WERI-Rb-1 (cell line): ENCODE measurements around the gene SP3.

Experiments used
- DNase-seq: peaks from one replicate; pipeline ENCODE4 v3.0.0-alpha.2; 2020
- H3K27ac ChIP-seq: fragments of 250-450 bp; sonication (Bioruptor Pico); 2 replicates; pipeline ENCODE4 v1.5.1; 2020; ENCODE audit warnings: mild to moderate bottlenecking, moderate library complexity
- H3K27me3 ChIP-seq: fragments of 250-450 bp; sonication (Bioruptor Pico); 2 replicates; pipeline ENCODE4 v1.5.1; 2021; ENCODE audit warnings: mild to moderate bottlenecking, low read depth, moderate library complexity; ENCODE audit not compliant: insufficient read depth, severe bottlenecking
- H3K36me3 ChIP-seq: fragments of 250-450 bp; sonication (Bioruptor Pico); 2 replicates; pipeline ENCODE4 v1.5.1; 2020; ENCODE audit warnings: mild to moderate bottlenecking, moderate library complexity
- H3K4me3 ChIP-seq: 2 replicates; pipeline ENCODE4 v1.5.1; 2011; ENCODE audit warnings: low read depth, mild to moderate bottlenecking, control low read depth, low read length
- H3K9me3 ChIP-seq: fragments of 250-450 bp; sonication (Bioruptor Pico); 2 replicates; pipeline ENCODE4 v1.5.1; 2021; ENCODE audit warnings: mild to moderate bottlenecking, moderate library complexity; ENCODE audit not compliant: severe bottlenecking
- TF ChIP-seq, protein P1 (sequence below): IDR thresholded peaks from 2 replicates; pipeline ENCODE4 v1.5.1; 2011; ENCODE audit warnings: low read depth, mild to moderate bottlenecking, control low read depth, inconsistent platforms, low read length

Gene SP3

DNA sequence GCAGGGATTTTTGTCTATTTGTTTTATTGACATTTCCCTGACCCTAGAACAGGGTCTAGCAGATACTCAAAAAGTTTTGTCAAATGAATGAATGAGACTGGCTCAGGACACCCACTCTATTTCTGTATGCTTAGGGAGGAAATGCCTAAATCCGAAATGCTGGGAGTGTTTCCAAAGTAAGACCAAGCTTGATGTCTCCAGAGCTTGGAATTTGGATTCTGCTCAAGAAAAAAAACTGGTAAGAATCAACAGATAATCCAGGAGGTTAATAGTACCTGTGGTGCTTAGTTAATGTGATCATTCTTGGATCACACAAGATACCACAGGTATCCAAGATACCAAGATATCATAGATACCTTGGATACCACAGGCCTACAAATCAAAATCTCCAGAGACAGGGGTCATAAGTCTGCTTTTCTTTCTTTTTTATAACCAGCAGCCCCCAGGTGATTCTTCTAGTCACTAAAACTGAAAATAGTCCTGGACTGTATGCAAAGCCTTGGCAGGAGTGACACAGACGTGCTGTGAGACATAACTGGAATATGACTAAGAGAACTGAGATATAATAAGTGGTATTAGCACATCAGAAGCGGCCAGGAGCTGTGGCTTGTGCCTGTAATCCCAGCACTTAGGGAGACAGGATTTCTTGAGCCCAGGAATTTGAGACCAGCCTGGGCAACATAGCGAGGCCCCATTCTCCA, 39.9 kb upstream of the SP3 start:
- no peaks in the 10 kb centered on the region for H3K27me3 ChIP-seq
- H3K27ac ChIP-seq = no peak overlapping the region
- DNase-seq = no peak
- H3K4me3 ChIP-seq = no peak overlapping the region
- H3K36me3 ChIP-seq = no peaks in the 10 kb centered on the region
- H3K9me3 ChIP-seq = no peaks in the 10 kb centered on the region
- TF ChIP-seq, protein P1, sequence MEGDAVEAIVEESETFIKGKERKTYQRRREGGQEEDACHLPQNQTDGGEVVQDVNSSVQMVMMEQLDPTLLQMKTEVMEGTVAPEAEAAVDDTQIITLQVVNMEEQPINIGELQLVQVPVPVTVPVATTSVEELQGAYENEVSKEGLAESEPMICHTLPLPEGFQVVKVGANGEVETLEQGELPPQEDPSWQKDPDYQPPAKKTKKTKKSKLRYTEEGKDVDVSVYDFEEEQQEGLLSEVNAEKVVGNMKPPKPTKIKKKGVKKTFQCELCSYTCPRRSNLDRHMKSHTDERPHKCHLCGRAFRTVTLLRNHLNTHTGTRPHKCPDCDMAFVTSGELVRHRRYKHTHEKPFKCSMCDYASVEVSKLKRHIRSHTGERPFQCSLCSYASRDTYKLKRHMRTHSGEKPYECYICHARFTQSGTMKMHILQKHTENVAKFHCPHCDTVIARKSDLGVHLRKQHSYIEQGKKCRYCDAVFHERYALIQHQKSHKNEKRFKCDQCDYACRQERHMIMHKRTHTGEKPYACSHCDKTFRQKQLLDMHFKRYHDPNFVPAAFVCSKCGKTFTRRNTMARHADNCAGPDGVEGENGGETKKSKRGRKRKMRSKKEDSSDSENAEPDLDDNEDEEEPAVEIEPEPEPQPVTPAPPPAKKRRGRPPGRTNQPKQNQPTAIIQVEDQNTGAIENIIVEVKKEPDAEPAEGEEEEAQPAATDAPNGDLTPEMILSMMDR = no peak

DNA sequence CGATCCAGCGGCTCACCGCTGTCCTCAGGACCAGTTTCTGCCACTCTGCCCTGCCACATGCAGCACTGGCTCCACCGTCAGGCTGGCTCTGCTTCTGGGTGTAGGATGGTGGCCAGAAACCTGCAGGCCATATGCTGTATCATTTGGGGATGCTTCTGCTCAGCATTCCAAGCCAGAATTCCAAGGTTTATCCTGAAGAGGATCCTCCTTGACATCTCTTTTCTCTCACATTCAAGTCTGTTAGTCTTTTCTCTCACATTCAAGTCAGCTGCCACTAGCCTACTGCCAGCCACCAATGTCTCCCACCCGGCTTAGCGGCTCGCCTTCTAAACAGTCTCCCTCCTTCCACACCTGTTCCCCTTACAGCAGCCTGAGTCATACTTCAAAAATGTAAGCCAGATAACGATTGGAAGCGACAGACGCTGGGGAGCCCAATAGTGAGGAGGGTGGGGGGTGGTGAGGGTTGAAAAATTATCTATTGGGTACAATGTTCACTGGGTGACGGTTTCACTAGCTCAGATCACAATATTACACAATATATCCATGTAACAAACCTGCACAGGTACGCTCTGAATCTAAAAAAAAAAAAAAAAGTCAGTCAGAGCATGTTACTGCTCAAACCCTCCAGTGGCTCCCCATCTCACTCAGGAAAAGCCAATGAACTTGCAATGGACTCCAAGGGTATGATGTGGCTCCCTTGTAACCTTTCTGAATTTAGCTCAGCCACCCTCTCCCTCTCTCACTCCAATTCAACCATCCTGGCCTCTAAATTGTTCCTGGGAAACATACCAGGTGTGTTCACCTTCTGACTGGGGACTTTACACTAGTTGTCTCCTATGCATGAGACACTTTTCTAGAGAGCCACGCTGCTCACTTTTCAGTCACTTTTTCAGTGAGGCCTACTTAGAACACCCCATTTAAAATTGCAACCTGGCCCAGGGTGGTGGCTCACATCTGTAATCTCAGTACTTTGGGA, 38.8 kb upstream of the SP3 start:
- TF ChIP-seq, protein P1 = peak; percentile 38
- Histone ChIP-seq H3K27ac (no peak overlapping the region), H3K36me3 (no peaks in the 10 kb centered on the region), H3K27me3 (no peaks in the 10 kb centered on the region), H3K9me3 (no peaks in the 10 kb centered on the region), H3K4me3 (no peak overlapping the region)
- no peak for DNase-seq

DNA sequence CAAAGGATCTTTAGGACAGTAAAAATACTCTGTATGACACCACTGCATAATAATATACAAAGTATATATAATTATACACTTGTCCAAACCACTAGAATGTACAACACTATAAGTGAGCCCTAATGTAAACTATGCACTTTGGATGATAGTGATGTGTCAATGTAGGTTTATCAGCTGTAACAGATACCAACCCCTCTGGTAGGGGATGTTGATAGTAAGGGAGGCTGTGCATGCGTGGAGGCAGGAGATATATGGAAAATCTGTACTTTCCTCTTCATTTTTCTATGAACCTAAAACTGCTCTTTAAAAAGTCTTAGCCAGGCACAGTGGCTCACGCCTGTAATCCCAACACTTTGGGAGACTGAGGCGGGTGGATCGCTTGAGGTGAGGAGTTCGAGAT, 37.5 kb upstream of the SP3 start:
- H3K27ac ChIP-seq = no peak overlapping the region
- H3K9me3 ChIP-seq = no peaks in the 10 kb centered on the region

DNA sequence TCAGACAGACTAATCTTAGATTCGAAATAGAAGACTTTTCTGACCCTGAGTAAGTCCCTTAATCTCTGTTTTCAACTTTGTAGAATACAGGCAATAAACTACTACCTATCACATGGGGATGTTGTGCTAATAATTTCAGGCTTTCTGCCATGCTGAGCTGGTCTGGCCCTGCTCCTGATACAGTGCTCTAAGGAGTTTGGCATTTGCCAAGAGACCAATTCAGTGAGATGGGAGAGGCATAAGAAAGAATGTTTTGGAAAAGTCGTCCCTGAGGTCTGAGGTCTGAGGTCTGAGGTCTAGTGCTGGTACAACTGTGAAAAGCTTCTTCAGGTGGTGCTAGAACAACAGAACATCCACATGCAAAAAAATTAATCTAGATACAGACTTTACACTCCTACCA, 35.9 kb upstream of the SP3 start:
- Histone ChIP-seq H3K9me3 (no peaks in the 10 kb centered on the region), H3K27ac (peak overlapping the region; percentile 50), H3K4me3 (no peak overlapping the region), H3K36me3 (no peaks in the 10 kb centered on the region), H3K27me3 (no peaks in the 10 kb centered on the region)
- TF ChIP-seq, protein P1 = no peak
- DNase-seq = no peak

More for the DNA sequence above, 37.5 kb upstream of the SP3 start:
- H3K27me3 ChIP-seq = no peaks in the 10 kb centered on the region
- H3K36me3 ChIP-seq = no peaks in the 10 kb centered on the region
- DNase-seq = no peak
- no peak overlapping the region for H3K4me3 ChIP-seq
- TF ChIP-seq, protein P1 = no peak

DNA sequence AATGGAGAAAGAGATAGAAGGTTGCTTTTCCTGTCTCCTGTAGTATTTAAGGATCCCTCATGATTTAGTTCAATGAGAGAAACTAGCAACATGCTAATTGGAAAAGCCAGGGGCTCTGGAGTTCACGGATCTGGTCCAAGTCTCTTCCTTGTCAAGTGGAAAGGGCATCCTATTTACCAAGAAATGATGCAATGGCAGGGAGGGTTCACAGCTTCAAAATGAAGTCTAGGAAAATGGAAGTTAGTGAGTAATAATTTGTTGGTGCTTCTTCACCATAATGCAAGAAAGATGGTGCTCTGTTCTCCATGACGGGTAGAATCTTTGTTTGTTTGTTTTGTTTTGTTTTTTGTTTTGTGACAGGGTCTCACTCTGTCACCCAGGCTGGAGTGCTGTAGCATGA, 34.6 kb upstream of the SP3 start:
- TF ChIP-seq, protein P1 = no peak
- no peaks in the 10 kb centered on the region for H3K27me3 ChIP-seq
- H3K4me3 ChIP-seq = no peak overlapping the region

More for the DNA sequence above, 34.6 kb upstream of the SP3 start:
- Histone ChIP-seq H3K9me3 (no peaks in the 10 kb centered on the region), H3K36me3 (no peaks in the 10 kb centered on the region), H3K27ac (no peak overlapping the region)
- no peak for DNase-seq
